DMS153 treated with DMSO at 0.1 percent for 48 hours (cell line): Measurements from ENCODE around the gene EML5.

Experiments
- DNase-seq: peaks from one replicate; lab custom pipeline; 2025; ENCODE audit not compliant: unreplicated experiment; lab: John Stamatoyannopoulos, UW

EML5 gene

GRCh38 chr14:88727057-88727456, 65.7 kb downstream of the EML5 start:
- DNase-seq: no peak

- no peak for DNase-seq
Observed at GRCh38 chr14:88710709-88711108, 82.0 kb downstream of the EML5 start.

GRCh38 chr14:88707088-88707487, 85.7 kb downstream of the EML5 start:
- DNase-seq: no peak

- DNase-seq: no peak
Observed at GRCh38 chr14:88706425-88706824, 86.3 kb downstream of the EML5 start.

GRCh38 chr14:88698651-88699050, 94.1 kb downstream of the EML5 start:
- DNase-seq: no peak

GRCh38 chr14:88695870-88696269, 96.9 kb downstream of the EML5 start:
- DNase-seq: no peak

- DNase-seq: no peak
Observed at GRCh38 chr14:88688386-88688785, 104.4 kb downstream of the EML5 start.

GRCh38 chr14:88683119-88683518, 109.6 kb downstream of the EML5 start:
- no peak for DNase-seq

GRCh38 chr14:88682495-88683114, 110.1 kb downstream of the EML5 start:
- DNase-seq: no peak

- no peak for DNase-seq
Observed at GRCh38 chr14:88681755-88682494, 110.8 kb downstream of the EML5 start.

- no peak for DNase-seq
Observed at GRCh38 chr14:88669346-88669745, 123.4 kb downstream of the EML5 start.

- no peak for DNase-seq
Observed at GRCh38 chr14:88668448-88669116, 124.2 kb downstream of the EML5 start.

- DNase-seq: peak; percentile 54
Observed at GRCh38 chr14:88667555-88668273, 125.0 kb downstream of the EML5 start.

- no peak for DNase-seq
Observed at GRCh38 chr14:88660056-88660455, 132.7 kb downstream of the EML5 start.

- no peak for DNase-seq
Observed at GRCh38 chr14:88639221-88639620, 153.5 kb downstream of the EML5 start.

- DNase-seq: no peak
Observed at GRCh38 chr14:88632512-88632911, 160.2 kb downstream of the EML5 start.

GRCh38 chr14:88631091-88631490, 161.7 kb downstream of the EML5 start:
- DNase-seq: no peak

- no peak for DNase-seq
Observed at GRCh38 chr14:88630565-88630964, 162.2 kb downstream of the EML5 start.

GRCh38 chr14:88628462-88628861, 164.3 kb downstream of the EML5 start:
- DNase-seq: no peak

GRCh38 chr14:88628033-88628432, 164.7 kb downstream of the EML5 start:
- no peak for DNase-seq

GRCh38 chr14:88625671-88626070, 167.1 kb downstream of the EML5 start:
- no peak for DNase-seq

GRCh38 chr14:88621100-88621499, 171.7 kb downstream of the EML5 start:
- no peak for DNase-seq
